SK-N-SH (cell line): ENCODE measurements around the gene PCSK6.

Experiments
- CHD2 ChIP-seq: fragments of 150-350 bp; IDR thresholded peaks from 2 replicates; pipeline ENCODE4 v1.6.1; 2018; ENCODE audit warnings: low read length; ENCODE audit not compliant: partially characterized antibody
- EZH2phosphoT487 ChIP-seq: fragments of 200-600 bp; sonication (generic); IDR thresholded peaks from 2 replicates; pipeline ENCODE4 v1.6.1; 2017; ENCODE audit warnings: low read depth, mixed run types, mild to moderate bottlenecking, antibody characterized with exemption, moderate library complexity, borderline replicate concordance
- JUND ChIP-seq: IDR thresholded peaks from 2 replicates; pipeline ENCODE4 v1.4.0; 2012
- MXI1 ChIP-seq: IDR thresholded peaks from 2 replicates; pipeline ENCODE4 v1.6.1; 2012; ENCODE audit warnings: mild to moderate bottlenecking, low read depth, low read length, improper control_type of control experiment
- POLR2AphosphoS5 ChIP-seq: IDR thresholded peaks from 2 replicates; pipeline ENCODE4 v1.6.1; 2012; ENCODE audit warnings: low read depth, low read length
- RFX5 ChIP-seq: IDR thresholded peaks from 2 replicates; pipeline ENCODE4 v1.6.1; 2012; ENCODE audit warnings: mild to moderate bottlenecking, improper control_type of control experiment, low read length
- SMC3 ChIP-seq: IDR thresholded peaks from 2 replicates; pipeline ENCODE4 v1.6.1; 2012; ENCODE audit warnings: low read depth, low read length, improper control_type of control experiment
- TAF1 ChIP-seq: IDR thresholded peaks from 2 replicates; pipeline ENCODE4 v1.6.1; 2012; ENCODE audit warnings: low read depth, mild to moderate bottlenecking, low read length, moderate library complexity, borderline replicate concordance
- TCF12 ChIP-seq: IDR thresholded peaks from 2 replicates; pipeline ENCODE4 v1.4.0; 2012
- TEAD4 ChIP-seq: IDR thresholded peaks from 2 replicates; pipeline ENCODE4 v1.4.0; 2012; ENCODE audit warnings: mild to moderate bottlenecking, borderline replicate concordance; ENCODE audit not compliant: insufficient read depth
- TF ChIP-seq, protein P1 (sequence below): fragments of 200-600 bp; sonication (generic); IDR thresholded peaks from 2 replicates; pipeline ENCODE4 v1.6.1; 2017; ENCODE audit warnings: antibody characterized with exemption, mild to moderate bottlenecking, moderate library complexity
- TF ChIP-seq, protein P2 (sequence below): IDR thresholded peaks from 2 replicates; pipeline ENCODE4 v1.6.1; 2012; ENCODE audit warnings: mild to moderate bottlenecking, low read depth, low read length, moderate library complexity
- TF ChIP-seq, protein P3 (sequence below): fragments of 150-350 bp; IDR thresholded peaks from 2 replicates; pipeline ENCODE4 v1.6.1; 2016; ENCODE audit warnings: mild to moderate bottlenecking, low read depth, low read length

DNA sequence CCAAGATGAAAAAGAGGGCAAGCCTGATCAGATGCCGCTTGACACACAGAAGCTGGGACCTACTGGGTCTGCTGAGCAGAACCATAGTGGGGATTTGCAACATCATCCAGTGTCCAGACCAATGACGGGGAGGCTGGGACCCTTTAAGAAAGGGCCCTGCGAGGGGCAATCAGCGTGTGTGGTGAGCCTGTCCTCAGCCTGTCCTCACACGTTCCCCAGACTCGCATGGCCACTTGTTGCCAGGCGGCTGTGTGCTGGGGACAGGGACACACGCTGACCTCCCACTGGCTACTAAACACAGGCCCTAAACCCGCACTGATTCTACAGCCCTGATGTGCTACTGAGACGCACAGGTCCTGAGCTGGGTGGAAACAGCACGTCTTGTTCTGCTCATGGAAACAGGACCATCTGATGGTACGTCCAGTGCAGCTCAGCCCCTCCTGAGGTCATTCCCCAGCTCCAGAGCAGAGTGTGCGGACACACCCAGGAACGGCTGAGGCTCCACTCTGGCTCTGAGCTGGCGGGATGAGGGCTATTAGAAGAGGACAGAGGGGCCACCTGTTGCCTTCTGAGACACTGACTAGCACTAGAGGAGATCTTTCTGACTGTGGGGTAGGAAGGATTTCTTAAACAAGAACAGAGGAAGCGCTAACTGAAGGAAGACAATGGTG lies 24.4 kb downstream of the PCSK6 start:
- TF ChIP-seq, protein P1, sequence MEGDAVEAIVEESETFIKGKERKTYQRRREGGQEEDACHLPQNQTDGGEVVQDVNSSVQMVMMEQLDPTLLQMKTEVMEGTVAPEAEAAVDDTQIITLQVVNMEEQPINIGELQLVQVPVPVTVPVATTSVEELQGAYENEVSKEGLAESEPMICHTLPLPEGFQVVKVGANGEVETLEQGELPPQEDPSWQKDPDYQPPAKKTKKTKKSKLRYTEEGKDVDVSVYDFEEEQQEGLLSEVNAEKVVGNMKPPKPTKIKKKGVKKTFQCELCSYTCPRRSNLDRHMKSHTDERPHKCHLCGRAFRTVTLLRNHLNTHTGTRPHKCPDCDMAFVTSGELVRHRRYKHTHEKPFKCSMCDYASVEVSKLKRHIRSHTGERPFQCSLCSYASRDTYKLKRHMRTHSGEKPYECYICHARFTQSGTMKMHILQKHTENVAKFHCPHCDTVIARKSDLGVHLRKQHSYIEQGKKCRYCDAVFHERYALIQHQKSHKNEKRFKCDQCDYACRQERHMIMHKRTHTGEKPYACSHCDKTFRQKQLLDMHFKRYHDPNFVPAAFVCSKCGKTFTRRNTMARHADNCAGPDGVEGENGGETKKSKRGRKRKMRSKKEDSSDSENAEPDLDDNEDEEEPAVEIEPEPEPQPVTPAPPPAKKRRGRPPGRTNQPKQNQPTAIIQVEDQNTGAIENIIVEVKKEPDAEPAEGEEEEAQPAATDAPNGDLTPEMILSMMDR = no peak
- TF ChIP-seq, protein P2, sequence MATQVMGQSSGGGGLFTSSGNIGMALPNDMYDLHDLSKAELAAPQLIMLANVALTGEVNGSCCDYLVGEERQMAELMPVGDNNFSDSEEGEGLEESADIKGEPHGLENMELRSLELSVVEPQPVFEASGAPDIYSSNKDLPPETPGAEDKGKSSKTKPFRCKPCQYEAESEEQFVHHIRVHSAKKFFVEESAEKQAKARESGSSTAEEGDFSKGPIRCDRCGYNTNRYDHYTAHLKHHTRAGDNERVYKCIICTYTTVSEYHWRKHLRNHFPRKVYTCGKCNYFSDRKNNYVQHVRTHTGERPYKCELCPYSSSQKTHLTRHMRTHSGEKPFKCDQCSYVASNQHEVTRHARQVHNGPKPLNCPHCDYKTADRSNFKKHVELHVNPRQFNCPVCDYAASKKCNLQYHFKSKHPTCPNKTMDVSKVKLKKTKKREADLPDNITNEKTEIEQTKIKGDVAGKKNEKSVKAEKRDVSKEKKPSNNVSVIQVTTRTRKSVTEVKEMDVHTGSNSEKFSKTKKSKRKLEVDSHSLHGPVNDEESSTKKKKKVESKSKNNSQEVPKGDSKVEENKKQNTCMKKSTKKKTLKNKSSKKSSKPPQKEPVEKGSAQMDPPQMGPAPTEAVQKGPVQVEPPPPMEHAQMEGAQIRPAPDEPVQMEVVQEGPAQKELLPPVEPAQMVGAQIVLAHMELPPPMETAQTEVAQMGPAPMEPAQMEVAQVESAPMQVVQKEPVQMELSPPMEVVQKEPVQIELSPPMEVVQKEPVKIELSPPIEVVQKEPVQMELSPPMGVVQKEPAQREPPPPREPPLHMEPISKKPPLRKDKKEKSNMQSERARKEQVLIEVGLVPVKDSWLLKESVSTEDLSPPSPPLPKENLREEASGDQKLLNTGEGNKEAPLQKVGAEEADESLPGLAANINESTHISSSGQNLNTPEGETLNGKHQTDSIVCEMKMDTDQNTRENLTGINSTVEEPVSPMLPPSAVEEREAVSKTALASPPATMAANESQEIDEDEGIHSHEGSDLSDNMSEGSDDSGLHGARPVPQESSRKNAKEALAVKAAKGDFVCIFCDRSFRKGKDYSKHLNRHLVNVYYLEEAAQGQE = no peak
- no peak for TF ChIP-seq TEAD4
- TF ChIP-seq POLR2AphosphoS5 = no peak
- TF ChIP-seq TAF1 = no peak
- no peak for TF ChIP-seq CHD2
- TF ChIP-seq SMC3 = no peak
- TF ChIP-seq, protein P3, sequence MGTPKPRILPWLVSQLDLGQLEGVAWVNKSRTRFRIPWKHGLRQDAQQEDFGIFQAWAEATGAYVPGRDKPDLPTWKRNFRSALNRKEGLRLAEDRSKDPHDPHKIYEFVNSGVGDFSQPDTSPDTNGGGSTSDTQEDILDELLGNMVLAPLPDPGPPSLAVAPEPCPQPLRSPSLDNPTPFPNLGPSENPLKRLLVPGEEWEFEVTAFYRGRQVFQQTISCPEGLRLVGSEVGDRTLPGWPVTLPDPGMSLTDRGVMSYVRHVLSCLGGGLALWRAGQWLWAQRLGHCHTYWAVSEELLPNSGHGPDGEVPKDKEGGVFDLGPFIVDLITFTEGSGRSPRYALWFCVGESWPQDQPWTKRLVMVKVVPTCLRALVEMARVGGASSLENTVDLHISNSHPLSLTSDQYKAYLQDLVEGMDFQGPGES = no peak
- no peak for TF ChIP-seq RFX5
- TF ChIP-seq TCF12 = no peak
- no peak for TF ChIP-seq JUND
- no peak for TF ChIP-seq MXI1
- no peak for TF ChIP-seq EZH2phosphoT487
